Endothelial cell of umbilical vein (primary cell): ENCODE data around the gene OR51B2. TPM values are rescaled to one million over a fixed set of nuclear protein-coding genes. Genes with fewer than 3 reads are reported as not detected.
A peak's percentile ranks its signal among the peaks of the same experiment; 100 is the strongest.

Experiments
- BruUV-seq: library from RNA; stranded (reverse); fragments of 400-500 nt; replicated peaks from 2 replicates; lab custom pipeline; 2021; lab: Mats Ljungman, UMichigan
- CTCF ChIA-PET: fragments of 300-600, 350-600 bp; sonication (Branson Sonifier 250); formaldehyde crosslinking; loops from one replicate; lab custom pipeline; 2021; ENCODE audit warnings: antibody characterized with exemption, inconsistent platforms; lab: Charles Lee
- POLR2A ChIA-PET: fragments of 300-600, 350-600 bp; sonication (Branson Sonifier 250); formaldehyde crosslinking; loops from one replicate; lab custom pipeline; 2021; ENCODE audit warnings: antibody characterized with exemption, inconsistent platforms; lab: Charles Lee
- DNase-seq: peaks from one replicate; pipeline ENCODE4 v3.0.0-alpha.2; 2011; ENCODE audit warnings: low read depth, low spot score
- FAIRE-seq: peaks from 2 replicates; lab custom pipeline; 2011; peaks lifted over from hg19 to GRCh38; lab: Jason Lieb, UNC
- H2AFZ ChIP-seq: 2 replicates; pipeline ENCODE4 v1.6.0; 2012; ENCODE audit warnings: low read depth, low read length, control low read depth, inconsistent platforms
- H3K27ac ChIP-seq: 2 replicates; pipeline ENCODE4 v1.5.1; 2011; ENCODE audit warnings: low read depth, mild to moderate bottlenecking, control low read depth, low read length, moderate library complexity; ENCODE audit not compliant: insufficient read depth
- H3K27me3 ChIP-seq, 2 experiments: 2 replicates each; pipeline versions ENCODE4 v1.6.0 to v1.6.1; 2011; ENCODE audit warnings: low read length in 2 of 2, mixed read lengths in 1 of 2; ENCODE audit not compliant: control insufficient read depth in 2 of 2, insufficient read depth in 2 of 2
- H3K36me3 ChIP-seq, 2 experiments: 2 replicates in 1 of 2; 3 replicates in 1 of 2; pipeline ENCODE4 v1.5.1; 2011; ENCODE audit warnings: low read length in 2 of 2, mild to moderate bottlenecking in 1 of 2, moderate library complexity in 1 of 2; ENCODE audit not compliant: control insufficient read depth in 2 of 2, insufficient read depth in 2 of 2; ENCODE audit errors: extremely low read depth in 1 of 2
- H3K4me1 ChIP-seq: 3 replicates; pipeline ENCODE4 v1.5.1; 2011; ENCODE audit warnings: mild to moderate bottlenecking, low read length; ENCODE audit not compliant: control insufficient read depth, insufficient read depth; ENCODE audit errors: extremely low read depth
- H3K4me2 ChIP-seq: 2 replicates; pipeline ENCODE4 v1.6.1; 2011; ENCODE audit warnings: low read length, control low read depth, mixed read lengths; ENCODE audit not compliant: insufficient read depth
- H3K4me3 ChIP-seq, 3 experiments: fragments of 200-600 bp in 1 of 3; sonication (generic), shearing (Covaris generic) in 1 of 3; replicated peaks in 1 of 3; 2 replicates each; pipeline ENCODE4 v1.5.1; 2011 to 2016; ENCODE audit warnings: control low read depth in 3 of 3, low read length in 3 of 3, mild to moderate bottlenecking in 2 of 3, inconsistent platforms in 1 of 3, low read depth in 1 of 3, moderate library complexity in 1 of 3; ENCODE audit not compliant: insufficient read depth in 1 of 3
- H3K79me2 ChIP-seq: 2 replicates; pipeline ENCODE4 v1.6.0; 2012; ENCODE audit warnings: low read length, inconsistent platforms; ENCODE audit not compliant: control insufficient read depth, insufficient read depth
- H3K9ac ChIP-seq: replicated peaks from 2 replicates; pipeline ENCODE3; 2011; ENCODE audit warnings: low read length, control low read depth; ENCODE audit not compliant: insufficient read depth; ENCODE audit errors: extremely low read depth
- H3K9me1 ChIP-seq: replicated peaks from 3 replicates; pipeline ENCODE4 v1.6.0; 2011; ENCODE audit warnings: mild to moderate bottlenecking, low read length; ENCODE audit not compliant: control insufficient read depth, insufficient read depth; ENCODE audit errors: extremely low read depth
- H3K9me3 ChIP-seq: replicated peaks from 2 replicates; pipeline ENCODE4 v1.5.1; 2012; ENCODE audit warnings: low read length, inconsistent platforms; ENCODE audit not compliant: control insufficient read depth, insufficient read depth
- H4K20me1 ChIP-seq: replicated peaks from 2 replicates; pipeline ENCODE3; 2011; ENCODE audit warnings: mild to moderate bottlenecking, low read length; ENCODE audit not compliant: control insufficient read depth, insufficient read depth; ENCODE audit errors: extremely low read depth
- CTCF ChIP-seq, 2 donors: IDR thresholded peaks; 1 replicate in 1 of 2; 2 replicates in 1 of 2; pipeline ENCODE4 v1.5.1; 2011; ENCODE audit warnings: low read length in 2 of 2, mild to moderate bottlenecking in 2 of 2, moderate library complexity in 2 of 2, control low read depth in 1 of 2, inconsistent platforms in 1 of 2, low read depth in 1 of 2; ENCODE audit not compliant: insufficient read depth in 1 of 2; ENCODE audit errors: extremely low read depth in 1 of 2
- EZH2 ChIP-seq: IDR thresholded peaks from 2 replicates; pipeline ENCODE4 v1.6.1; 2012; ENCODE audit warnings: borderline replicate concordance, low read depth, mild to moderate bottlenecking, moderate library complexity, low read length, inconsistent platforms; ENCODE audit not compliant: severe bottlenecking
- FOS ChIP-seq: IDR thresholded peaks from 2 replicates; pipeline ENCODE4 v1.6.1; 2011; ENCODE audit warnings: mild to moderate bottlenecking, low read length, moderate library complexity, borderline replicate concordance; ENCODE audit not compliant: insufficient read depth
- GATA2 ChIP-seq: IDR thresholded peaks from 2 replicates; pipeline ENCODE4 v1.7.0; 2011; ENCODE audit warnings: low read depth, mild to moderate bottlenecking, moderate library complexity, mixed read lengths, low read length; ENCODE audit not compliant: insufficient read length, insufficient read depth
- JUN ChIP-seq: IDR thresholded peaks from 2 replicates; pipeline ENCODE4 v1.6.1; 2011; ENCODE audit warnings: borderline replicate concordance, low read depth; ENCODE audit not compliant: insufficient read length, insufficient read depth
- MAX ChIP-seq: IDR thresholded peaks from 2 replicates; pipeline ENCODE4 v1.6.1; 2011; ENCODE audit not compliant: insufficient read depth, insufficient read length
- MYC ChIP-seq: IDR thresholded peaks from one replicate; pipeline ENCODE4 v1.6.1; 2011; ENCODE audit warnings: mild to moderate bottlenecking, low read depth, low read length
- POLR2A ChIP-seq: IDR thresholded peaks from 2 replicates; pipeline ENCODE4 v1.6.1; 2012; ENCODE audit warnings: low read depth, mild to moderate bottlenecking, control low read depth, low read length
- POLR2AphosphoS5 ChIP-seq: IDR thresholded peaks from 2 replicates; pipeline ENCODE4 v1.6.1; 2012; ENCODE audit warnings: low read depth, mild to moderate bottlenecking, control low read depth, low read length, moderate library complexity; ENCODE audit not compliant: insufficient read depth
- dilution Hi-C: fragments of 300-500 bp; cut with MboI; formaldehyde crosslinking; loops from one replicate; pipeline ENCODE4 v1.15.0; 2019; ENCODE audit warnings: low sequenced_read_pairs; ENCODE audit not compliant: extremely low pct_ligation_motif_present
- intact Hi-C: fragments of 100-400 bp; cut with micrococcal nuclease; formaldehyde crosslinking; loops from one replicate; pipeline ENCODE4 v1.10.0; 2022
- polyA plus RNA-seq, 4 experiments: library from polyadenylated mRNA; depleted of rRNA in 3 of 4; stranded (reverse) in 3 of 4; unstranded in 1 of 4; fragments of >200 nt; gene quantifications; 2 replicates each; pipeline versions ENCODE4 v1.2.1 to v1.2.3, GENCODE V29; 2011 to 2012; ENCODE audit warnings: missing spikeins in 1 of 4
- total RNA-seq: library from RNA; stranded (reverse); gene quantifications from 2 replicates; pipeline ENCODE4 v1.2.3, GENCODE V29; 2021

OR51B2 gene
- total and polyA plus RNA-seq, 2 donors (not counting 3 experiments of a cell fraction or from before 2014, with no cell fraction given): not detected

GRCh38 chr11:5300251-5300650, 23.8 kb downstream of the OR51B2 start:
- TF ChIP-seq FOS: peak; percentile 36
- peak; percentile 35 for TF ChIP-seq GATA2
- TF ChIP-seq POLR2A: no peak
- BruUV-seq: no TSS peak
- intact Hi-C loops: no loop called here
- dilution Hi-C loops: no loop called here
- Histone ChIP-seq H3K9me1 (no peaks in the 10 kb centered on the region), H3K27me3 (no peaks in the 10 kb centered on the region), H3K4me3 (no peak overlapping the region), H4K20me1 (no peaks in the 10 kb centered on the region), H3K27ac (no peak overlapping the region), H3K79me2 (no peaks in the 10 kb centered on the region), H3K4me2 (peak overlapping the region; percentile 64), H2AFZ (peak overlapping the region; percentile 69), H3K4me1 (no peaks in the 10 kb centered on the region), H3K9me3 (no peaks in the 10 kb centered on the region), H3K9ac (peak overlapping the region; percentile 51), H3K36me3 (no peaks in the 10 kb centered on the region)
- DNase-seq (peak; percentile 67), FAIRE-seq (peak; percentile 63)
- POLR2A ChIA-PET: no interaction called here
- CTCF ChIA-PET: interaction anchor here (0.9 to 2.3 kb wide), 6 partner anchors 10 to 591 kb away, joined by 3 to 18 read pairs (median 4); no protein-coding TSS in a partner anchor

- Histone ChIP-seq H3K4me3 (no peak overlapping the region), H3K4me1 (no peaks in the 10 kb centered on the region), H2AFZ (no peak overlapping the region), H3K27me3 (no peaks in the 10 kb centered on the region), H3K9ac (no peak overlapping the region), H3K79me2 (no peaks in the 10 kb centered on the region), H4K20me1 (no peaks in the 10 kb centered on the region), H3K36me3 (no peaks in the 10 kb centered on the region), H3K27ac (no peak overlapping the region), H3K9me3 (no peaks in the 10 kb centered on the region), H3K9me1 (no peaks in the 10 kb centered on the region), H3K4me2 (no peak overlapping the region)
- TF ChIP-seq POLR2AphosphoS5 (no peak), EZH2 (no peak), GATA2 (no peak), FOS (no peak), MAX (no peak), MYC (no peak), JUN (no peak), CTCF (IDR thresholded peaks at IDR 0.05; ENCODE audit: extremely low read depth in 1 of 2, insufficient read depth in 1 of 2, low read depth in 1 of 2, low read length in 2 of 2) (no peak), POLR2A (no peak)
- DNase-seq (no peak), FAIRE-seq (no peak)
- BruUV-seq: no TSS peak
- ChIA-PET POLR2A (no interaction called here), CTCF (no interaction called here)
- intact Hi-C loops (loop anchor here (2.0 kb wide), 1 partner anchor 32 kb away; no protein-coding TSS in a partner anchor), dilution Hi-C loops (no loop called here)
Measured at GRCh38 chr11:5298451-5298850, 25.6 kb downstream of the OR51B2 start.
